AG04449 (cell line): ENCODE data around the gene TFDP1.
"Not testable (repeated sequence)": the region's sequence is repeated elsewhere in the genome, so short reads cannot be mapped to it uniquely, and the experiment has no call there.

ENCODE experiments used
- CTCF ChIA-PET: fragments of 350-600 bp; formaldehyde crosslinking; extraction: SDS; loops from one replicate; lab custom pipeline; 2021; ENCODE audit warnings: antibody characterized with exemption; lab: Yijun Ruan, JAX
- POLR2A ChIA-PET: fragments of 400-600, 350-600 bp; formaldehyde crosslinking; extraction: SDS; loops from one replicate; lab custom pipeline; 2020; ENCODE audit warnings: antibody characterized with exemption, inconsistent platforms; lab: Yijun Ruan, JAX
- DNase-seq: peaks from one replicate; pipeline ENCODE4 v3.0.0-alpha.2; 2010; ENCODE audit warnings: low read depth, low spot score
- H3K4me3 ChIP-seq: 2 replicates; pipeline ENCODE4 v1.5.1; 2011; ENCODE audit warnings: low read depth, mild to moderate bottlenecking, control low read depth, low read length
- CTCF ChIP-seq: IDR thresholded peaks from one replicate; pipeline ENCODE4 v1.5.1; 2011; ENCODE audit warnings: mild to moderate bottlenecking, moderate library complexity, low read length, control low read depth, inconsistent platforms; ENCODE audit not compliant: insufficient read depth; ENCODE audit errors: missing control alignments

TFDP1 gene

GRCh38 chr13:113621046-113621445 lies 36.5 kb downstream of the TFDP1 start:
- DNase-seq = no peak
- ChIA-PET CTCF (interaction anchor here (1.1 kb wide), 1 partner anchor 9 kb away, joined by 3 read pairs; no protein-coding TSS in a partner anchor), POLR2A (no interaction called here)
- no peak for TF ChIP-seq CTCF
- no peak overlapping the region for H3K4me3 ChIP-seq

- CTCF ChIA-PET = interaction anchor here (1.1 kb wide), 1 partner anchor 9 kb away, joined by 3 read pairs; no protein-coding TSS in a partner anchor
- peak; percentile 32 for TF ChIP-seq CTCF
- DNase-seq, POLR2A ChIA-PET, H3K4me3 ChIP-seq: not testable (repeated sequence)
These were observed 36.9 kb downstream of the TFDP1 start for GRCh38 chr13:113621498-113621897.

GRCh38 chr13:113621986-113622550 lies 37.5 kb downstream of the TFDP1 start:
- CTCF ChIA-PET = interaction anchor here (1.1 kb wide), 1 partner anchor 10 kb away, joined by 3 read pairs; no protein-coding TSS in a partner anchor
- POLR2A ChIA-PET, H3K4me3 ChIP-seq, DNase-seq: not testable (repeated sequence)

- no peak for TF ChIP-seq CTCF
- DNase-seq = no peak
- no peak overlapping the region for H3K4me3 ChIP-seq
- ChIA-PET POLR2A (no interaction called here), CTCF (no interaction called here)
These were observed 38.4 kb downstream of the TFDP1 start for GRCh38 chr13:113622791-113623490.

GRCh38 chr13:113623491-113624234 lies 39.1 kb downstream of the TFDP1 start:
- no peak overlapping the region for H3K4me3 ChIP-seq
- POLR2A ChIA-PET = no interaction called here
- TF ChIP-seq CTCF = no peak
- DNase-seq = no peak
- CTCF ChIA-PET = no interaction called here

- POLR2A ChIA-PET = no interaction called here
These were observed 39.7 kb downstream of the TFDP1 start for GRCh38 chr13:113624235-113624587.

GRCh38 chr13:113624640-113625304 lies 40.2 kb downstream of the TFDP1 start:
- H3K4me3 ChIP-seq, DNase-seq, CTCF ChIA-PET, POLR2A ChIA-PET: not testable (repeated sequence)

More at GRCh38 chr13:113624235-113624587, 39.7 kb downstream of the TFDP1 start:
- no peak for DNase-seq
- TF ChIP-seq CTCF = no peak
- CTCF ChIA-PET = no interaction called here
- H3K4me3 ChIP-seq = no peak overlapping the region
